Esophagus muscularis mucosa (tissue), 3 donors: ENCODE results near the gene PLCH1.

ENCODE experiments used
- CTCF ChIP-seq, 3 experiments: fragments of 200-600 bp in 2 of 3; fragments of 450-650 bp in 1 of 3; sonication (generic) in 2 of 3; IDR thresholded peaks; one replicate each; pipeline ENCODE4 v1.5.1; 2017 to 2019; ENCODE audit warnings: antibody characterized with exemption in 3 of 3, mild to moderate bottlenecking in 2 of 3, moderate library complexity in 1 of 3
- POLR2A ChIP-seq: fragments of 450-650 bp; IDR thresholded peaks from one replicate; pipeline ENCODE4 v1.6.1; 2017; ENCODE audit warnings: antibody characterized with exemption, moderate library complexity, mild to moderate bottlenecking, low read depth

GRCh38 chr3:155763870-155764463 lies 19.1 kb upstream of the PLCH1 start:
- TF ChIP-seq POLR2A (no peak), CTCF (IDR thresholded peaks at IDR 0.05) (no peak)
